ENCODE data around the gene AQP7.
"Not testable (repeated sequence)": the region's sequence is repeated elsewhere in the genome, so short reads cannot be mapped to it uniquely, and the experiment has no call there.

Gene AQP7

GRCh38 chr9:33395159-33395879 is 7.0 kb downstream of the AQP7 start:
- POLR2A ChIA-PET (ENCODE audit: low non-redundant PET), result interaction anchor here (0.5 kb wide), 1 partner anchor 149 kb away, joined by 3 read pairs; no protein-coding TSS in a partner anchor
- H3K27ac ChIP-seq; CTCF ChIA-PET; DNase-seq (ENCODE audit: low spot score): not testable (repeated sequence)

GRCh38 chr9:33393986-33394385 is 8.4 kb downstream of the AQP7 start:
- CTCF ChIA-PET, result interaction anchor here (0.7 kb wide), 1 partner anchor 21 kb away, joined by 3 read pairs; no protein-coding TSS in a partner anchor
- POLR2A ChIA-PET (ENCODE audit: low non-redundant PET); DNase-seq (ENCODE audit: low spot score); H3K27ac ChIP-seq: not testable (repeated sequence)

- ChIA-PET POLR2A (ENCODE audit: low non-redundant PET) (no interaction called here), CTCF (interaction anchor here (1.1 kb wide), 1 partner anchor 19 kb away, joined by 3 read pairs; no protein-coding TSS in a partner anchor)
These were observed 8.8 kb downstream of the AQP7 start for GRCh38 chr9:33393581-33393980.

GRCh38 chr9:33392591-33393021 is 9.8 kb downstream of the AQP7 start:
- H3K27ac ChIP-seq, result peak overlapping the region; percentile 87
- POLR2A ChIA-PET (ENCODE audit: low non-redundant PET); DNase-seq (ENCODE audit: low spot score): not testable (repeated sequence)
- CTCF ChIA-PET, result interaction anchor here (0.6 to 1.1 kb wide), 2 partner anchors 11 to 18 kb away, joined by 3 to 5 read pairs; no protein-coding TSS in a partner anchor

More at GRCh38 chr9:33393581-33393980, 8.8 kb downstream of the AQP7 start:
- H3K27ac ChIP-seq, result no peak overlapping the region
- DNase-seq (ENCODE audit: low spot score), result no peak
- no peak for TF ChIP-seq CTCF (conservative IDR thresholded peaks at IDR 0.05; ENCODE audit: low read depth)

GRCh38 chr9:33391111-33391771 is 11.1 kb downstream of the AQP7 start:
- POLR2A ChIA-PET (ENCODE audit: low non-redundant PET), result not testable (repeated sequence)
- peak overlapping the region; percentile 87 for H3K27ac ChIP-seq
- DNase-seq (ENCODE audit: low spot score), result peak; percentile 73
- CTCF ChIA-PET, result interaction anchor here (0.7 to 1.6 kb wide), 3 partner anchors 76 to 180 kb away, joined by 3 to 5 read pairs (median 4); no protein-coding TSS in a partner anchor

- ChIA-PET POLR2A (ENCODE audit: low non-redundant PET) (no interaction called here), CTCF (no interaction called here)
- TF ChIP-seq CTCF (conservative IDR thresholded peaks at IDR 0.05; ENCODE audit: low read depth), result no peak
- DNase-seq (ENCODE audit: low spot score), result no peak
- H3K27ac ChIP-seq, result no peak overlapping the region
These were observed 14.0 kb downstream of the AQP7 start for GRCh38 chr9:33388110-33388994.

- DNase-seq (ENCODE audit: low spot score); H3K27ac ChIP-seq; POLR2A ChIA-PET (ENCODE audit: low non-redundant PET); CTCF ChIA-PET: not testable (repeated sequence)
These were observed 15.4 kb downstream of the AQP7 start for GRCh38 chr9:33386998-33387397.

- CTCF ChIA-PET; POLR2A ChIA-PET (ENCODE audit: low non-redundant PET); H3K27ac ChIP-seq; DNase-seq (ENCODE audit: low spot score): not testable (repeated sequence)
These were observed 15.7 kb downstream of the AQP7 start for GRCh38 chr9:33386641-33386996.

- H3K27ac ChIP-seq; POLR2A ChIA-PET (ENCODE audit: low non-redundant PET); DNase-seq (ENCODE audit: low spot score): not testable (repeated sequence)
- CTCF ChIA-PET, result interaction anchor here (0.7 kb wide), 1 partner anchor 118 kb away, joined by 3 read pairs; no protein-coding TSS in a partner anchor
These were observed 16.3 kb downstream of the AQP7 start for GRCh38 chr9:33385979-33386640.

GRCh38 chr9:33385536-33385935 is 16.8 kb downstream of the AQP7 start:
- DNase-seq (ENCODE audit: low spot score); H3K27ac ChIP-seq; POLR2A ChIA-PET (ENCODE audit: low non-redundant PET): not testable (repeated sequence)
- CTCF ChIA-PET, result interaction anchor here (0.7 kb wide), 1 partner anchor 117 kb away, joined by 3 read pairs; no protein-coding TSS in a partner anchor

- CTCF ChIA-PET; DNase-seq (ENCODE audit: low spot score); POLR2A ChIA-PET (ENCODE audit: low non-redundant PET); H3K27ac ChIP-seq: not testable (repeated sequence)
These were observed 19.0 kb downstream of the AQP7 start for GRCh38 chr9:33383396-33383795.

GRCh38 chr9:33382397-33382796 is 20.0 kb downstream of the AQP7 start:
- CTCF ChIA-PET; H3K27ac ChIP-seq; DNase-seq (ENCODE audit: low spot score); POLR2A ChIA-PET (ENCODE audit: low non-redundant PET): not testable (repeated sequence)

All from RWPE1 (cell line).